BE2C (cell line): ENCODE data around the gene PROK2. TPM values are rescaled to one million over a fixed set of nuclear protein-coding genes. Genes with fewer than 3 reads are reported as not detected.
A peak's percentile ranks its signal among the peaks of the same experiment; 100 is the strongest.

Experiments
- DNase-seq: peaks from one replicate; pipeline ENCODE4 v3.0.0-alpha.2; 2020
- H3K27me3 ChIP-seq: fragments of 250-450 bp; sonication (Bioruptor Pico); 2 replicates; pipeline ENCODE4 v1.5.1; 2020; ENCODE audit warnings: mild to moderate bottlenecking
- H3K36me3 ChIP-seq: fragments of 250-450 bp; sonication (Bioruptor Pico); 2 replicates; pipeline ENCODE4 v1.5.1; 2020; ENCODE audit warnings: mild to moderate bottlenecking
- H3K4me1 ChIP-seq: fragments of 250-450 bp; sonication (Bioruptor Pico); 2 replicates; pipeline ENCODE4 v1.5.1; 2020
- H3K4me3 ChIP-seq: 2 replicates; pipeline ENCODE4 v1.5.1; 2011; ENCODE audit warnings: low read depth, low read length
- H3K9me3 ChIP-seq: fragments of 250-450 bp; sonication (Bioruptor Pico); 2 replicates; pipeline ENCODE4 v1.5.1; 2020
- polyA plus RNA-seq: library from polyadenylated mRNA; unstranded; fragments of >200 nt; gene quantifications from one replicate; pipeline ENCODE4 v1.2.1, GENCODE V29; 2012; ENCODE audit warnings: low read depth, missing spikeins; ENCODE audit not compliant: insufficient read length, insufficient read depth
- TF ChIP-seq, protein P1 (sequence below): IDR thresholded peaks from 2 replicates; pipeline ENCODE4 v1.5.1; 2012; ENCODE audit warnings: mild to moderate bottlenecking, low read depth, low read length

PROK2 gene, protein sequence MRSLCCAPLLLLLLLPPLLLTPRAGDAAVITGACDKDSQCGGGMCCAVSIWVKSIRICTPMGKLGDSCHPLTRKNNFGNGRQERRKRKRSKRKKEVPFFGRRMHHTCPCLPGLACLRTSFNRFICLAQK
- not detected for polyA plus RNA-seq

DNA sequence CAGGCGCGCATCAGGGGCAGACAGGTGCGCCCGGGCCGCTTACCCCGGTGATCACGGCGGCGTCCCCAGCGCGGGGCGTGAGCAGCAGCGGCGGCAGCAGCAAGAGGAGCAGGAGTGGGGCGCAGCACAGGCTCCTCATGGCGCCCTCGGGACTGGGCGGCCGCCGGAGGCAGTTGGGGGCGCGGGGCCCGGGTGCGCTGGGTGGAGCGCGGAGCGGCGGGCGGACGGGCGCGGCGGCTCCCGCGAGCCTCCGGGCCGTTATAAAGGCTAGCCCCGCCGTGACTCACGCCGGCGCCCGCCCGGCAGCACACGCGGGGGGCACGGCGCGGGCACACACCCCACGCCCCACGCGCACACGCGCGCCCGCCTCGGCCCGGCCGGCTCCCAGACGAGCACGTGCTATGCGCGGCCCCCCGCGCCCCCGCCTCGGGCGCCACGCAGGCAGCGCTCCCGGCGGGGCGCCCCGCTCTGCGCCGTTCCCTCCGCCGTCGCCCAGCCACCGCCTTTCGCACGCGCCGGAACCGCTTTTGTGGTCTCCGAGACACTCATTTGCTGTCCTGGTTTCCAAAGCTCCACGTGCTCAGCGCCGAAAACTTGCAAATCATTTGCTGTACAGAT lies at the start of gene PROK2:
Gene PROK2, minus strand, starts transcription at position 235 of the 618 bp plus-strand sequence. Its CDS starts 96 bp downstream, at position 139.
- Histone ChIP-seq H3K27me3 (peaks cover 40% of the 10 kb centered on the region), H3K4me3 (peak within 1 kb of the TSS; percentile 40), H3K9me3 (no peaks in the 10 kb centered on the region), H3K4me1 (0 out of 2 replicates have a peak, but pooled peaks cover 4% of the 10 kb centered on the region), H3K36me3 (no peaks in the 10 kb centered on the region)
- DNase-seq = peak; percentile 31
- TF ChIP-seq, protein P1, sequence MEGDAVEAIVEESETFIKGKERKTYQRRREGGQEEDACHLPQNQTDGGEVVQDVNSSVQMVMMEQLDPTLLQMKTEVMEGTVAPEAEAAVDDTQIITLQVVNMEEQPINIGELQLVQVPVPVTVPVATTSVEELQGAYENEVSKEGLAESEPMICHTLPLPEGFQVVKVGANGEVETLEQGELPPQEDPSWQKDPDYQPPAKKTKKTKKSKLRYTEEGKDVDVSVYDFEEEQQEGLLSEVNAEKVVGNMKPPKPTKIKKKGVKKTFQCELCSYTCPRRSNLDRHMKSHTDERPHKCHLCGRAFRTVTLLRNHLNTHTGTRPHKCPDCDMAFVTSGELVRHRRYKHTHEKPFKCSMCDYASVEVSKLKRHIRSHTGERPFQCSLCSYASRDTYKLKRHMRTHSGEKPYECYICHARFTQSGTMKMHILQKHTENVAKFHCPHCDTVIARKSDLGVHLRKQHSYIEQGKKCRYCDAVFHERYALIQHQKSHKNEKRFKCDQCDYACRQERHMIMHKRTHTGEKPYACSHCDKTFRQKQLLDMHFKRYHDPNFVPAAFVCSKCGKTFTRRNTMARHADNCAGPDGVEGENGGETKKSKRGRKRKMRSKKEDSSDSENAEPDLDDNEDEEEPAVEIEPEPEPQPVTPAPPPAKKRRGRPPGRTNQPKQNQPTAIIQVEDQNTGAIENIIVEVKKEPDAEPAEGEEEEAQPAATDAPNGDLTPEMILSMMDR = no peak

DNA sequence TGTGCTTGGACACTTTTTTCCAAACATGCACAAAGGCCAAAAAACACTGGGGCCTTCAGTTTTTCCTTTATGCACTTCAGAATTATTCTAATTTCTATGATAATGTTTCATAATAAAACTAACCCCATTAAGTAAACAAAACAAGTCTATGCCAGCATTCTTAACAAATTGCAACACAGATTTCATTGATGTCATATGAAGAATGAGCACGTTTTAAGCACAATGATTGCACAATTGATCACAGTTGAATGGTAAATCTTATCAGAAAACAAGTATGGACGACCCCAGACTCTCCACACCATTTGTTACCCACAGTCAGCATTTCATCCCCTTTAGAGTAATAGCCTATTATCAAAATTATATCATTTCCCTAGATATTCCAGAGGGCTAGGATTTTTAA lies 46.7 kb upstream of the PROK2 start:
- Histone ChIP-seq H3K36me3 (no peaks in the 10 kb centered on the region), H3K27me3 (no peaks in the 10 kb centered on the region; the same call in 1 of the 2 replicates), H3K4me3 (no peak overlapping the region), H3K9me3 (no peaks in the 10 kb centered on the region), H3K4me1 (no peaks in the 10 kb centered on the region)
- TF ChIP-seq, protein P1 = no peak
- no peak for DNase-seq

DNA sequence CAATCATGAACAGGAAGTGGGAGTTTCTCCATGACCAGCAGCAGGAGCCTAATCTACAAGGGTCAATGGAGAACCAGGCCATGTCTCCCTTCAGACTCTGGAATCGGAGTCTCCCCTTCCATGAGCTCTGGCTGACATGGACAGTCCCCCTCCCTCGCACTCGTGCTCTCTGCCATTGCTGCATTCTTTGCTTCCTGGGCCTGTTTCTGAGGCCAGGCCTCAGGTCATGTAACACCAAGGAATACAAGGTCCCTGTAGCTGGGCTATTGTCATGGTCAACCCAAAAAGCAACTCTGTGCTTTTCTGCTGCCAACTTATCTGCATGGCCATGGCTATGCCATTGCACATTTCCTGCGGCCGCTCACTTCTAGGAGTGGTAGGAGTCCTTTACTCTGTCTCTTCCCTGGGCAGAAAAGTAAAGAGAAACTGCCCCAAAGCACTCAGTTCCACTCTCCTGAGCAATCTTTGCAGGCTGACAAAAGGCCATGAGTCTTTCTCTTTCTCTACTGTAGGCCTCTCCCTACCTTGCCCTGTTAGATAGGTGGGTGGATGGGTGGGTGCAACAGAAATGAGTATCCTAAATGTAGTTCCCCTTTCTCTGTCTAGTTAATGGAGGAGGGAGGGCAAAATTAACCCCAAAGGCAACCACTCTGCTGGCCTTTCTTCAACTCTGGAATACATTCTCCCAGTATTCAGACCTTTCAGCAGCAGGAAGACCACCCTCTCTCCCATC lies 40.8 kb upstream of the PROK2 start:
- no peak overlapping the region for H3K4me3 ChIP-seq
- H3K9me3 ChIP-seq = no peaks in the 10 kb centered on the region
- no peak for DNase-seq
- H3K4me1 ChIP-seq = no peaks in the 10 kb centered on the region
- TF ChIP-seq, protein P1 = no peak
- no peaks in the 10 kb centered on the region for H3K27me3 ChIP-seq
- H3K36me3 ChIP-seq = no peaks in the 10 kb centered on the region

DNA sequence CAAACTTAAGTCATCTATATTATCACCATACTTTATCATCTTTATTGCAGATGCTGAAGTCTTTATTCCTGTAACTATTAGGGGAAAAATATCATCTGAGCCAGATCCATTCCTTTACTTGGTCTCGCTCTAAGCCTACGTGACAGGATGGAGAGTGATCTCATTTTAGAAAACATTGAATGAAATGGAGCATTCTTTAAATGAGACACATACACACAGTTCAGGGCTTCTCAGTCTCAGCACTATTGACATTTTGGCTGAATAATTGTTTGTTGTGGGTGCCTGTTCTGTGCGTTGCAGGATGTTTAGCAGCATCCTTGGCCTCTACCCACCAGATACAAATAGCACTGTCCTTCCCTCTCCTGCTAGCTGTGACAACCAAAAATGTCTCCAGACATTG lies 36.2 kb upstream of the PROK2 start:
- DNase-seq = no peak
- TF ChIP-seq, protein P1 = no peak
- Histone ChIP-seq H3K9me3 (no peaks in the 10 kb centered on the region), H3K4me1 (no peaks in the 10 kb centered on the region), H3K4me3 (no peak overlapping the region), H3K27me3 (no peaks in the 10 kb centered on the region), H3K36me3 (no peaks in the 10 kb centered on the region)

DNA sequence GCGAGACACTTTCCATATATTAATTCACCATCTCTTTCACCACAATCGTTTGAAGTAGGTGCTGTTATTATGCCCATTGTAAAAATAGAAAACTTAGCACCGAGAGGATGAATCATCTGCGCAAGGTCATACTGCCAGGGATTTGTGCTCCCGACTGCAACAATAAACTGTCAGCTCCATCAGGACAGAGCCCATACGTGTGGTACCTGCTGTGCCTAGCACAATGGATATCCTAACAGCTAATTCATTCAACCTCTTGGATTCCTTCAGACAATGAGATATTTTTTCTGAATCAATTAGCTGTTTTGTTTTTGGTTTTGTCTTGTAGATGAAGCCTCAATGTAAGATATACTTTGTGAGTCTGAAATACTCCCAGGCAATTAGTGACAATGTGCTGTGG lies 32.3 kb upstream of the PROK2 start:
- Histone ChIP-seq H3K4me1 (no peaks in the 10 kb centered on the region), H3K36me3 (no peaks in the 10 kb centered on the region), H3K4me3 (no peak overlapping the region), H3K27me3 (no peaks in the 10 kb centered on the region), H3K9me3 (no peaks in the 10 kb centered on the region)
- TF ChIP-seq, protein P1 = no peak
- no peak for DNase-seq

DNA sequence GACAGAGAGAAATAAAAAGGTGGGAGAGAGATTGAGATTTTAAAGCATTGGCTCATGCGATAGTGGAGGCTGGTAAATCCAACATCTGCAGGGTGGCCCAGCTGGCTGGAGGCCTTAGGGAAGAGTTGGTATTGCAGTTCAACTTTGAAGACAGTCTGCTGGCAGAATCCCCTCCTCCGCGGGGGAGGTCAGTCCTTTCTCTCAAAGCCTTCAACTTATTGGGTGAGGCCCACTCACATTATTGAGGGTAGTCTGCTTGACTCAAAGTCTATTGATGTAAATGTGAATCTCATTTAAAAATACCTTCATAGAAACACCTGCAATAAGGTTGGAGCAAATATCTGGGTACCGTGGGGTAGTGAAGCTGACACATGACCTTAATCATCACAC lies 31.8 kb upstream of the PROK2 start:
- TF ChIP-seq, protein P1 = no peak
- H3K4me1 ChIP-seq = no peaks in the 10 kb centered on the region
- no peak for DNase-seq
- no peaks in the 10 kb centered on the region for H3K36me3 ChIP-seq
- no peaks in the 10 kb centered on the region for H3K9me3 ChIP-seq
- H3K4me3 ChIP-seq = no peak overlapping the region
- H3K27me3 ChIP-seq = no peaks in the 10 kb centered on the region
